Right lobe of liver (tissue), 6 donors: Measurements from ENCODE around the gene CNBP. TPM values are rescaled to one million over a fixed set of nuclear protein-coding genes. Genes with fewer than 3 reads are reported as not detected.
"Not testable (repeated sequence)": the region's sequence is repeated elsewhere in the genome, so short reads cannot be mapped to it uniquely, and the experiment has no call there.

Source experiments
- ATAC-seq, 4 donors: fragments of 200-7000 bp; cut with Tn5 transposase; one replicate each; pipeline ENCODE4 v1.9.1; 2020; ENCODE audit warnings: mild to moderate bottlenecking in 4 of 4, moderate library complexity in 4 of 4
- DNase-seq, 3 donors: peaks; one replicate each; pipeline ENCODE4 v3.0.0-alpha.2; 2020
- H3K27ac ChIP-seq, 3 donors: fragments of 200-600 bp; one replicate each; pipeline ENCODE4 v1.8.0; 2022
- H3K27me3 ChIP-seq, 2 donors: fragments of 200-600 bp; one replicate each; pipeline ENCODE4 v1.8.0; 2022
- H3K36me3 ChIP-seq, 4 donors: fragments of 200-600 bp; sonication (generic) in 1 of 4; one replicate each; pipeline versions ENCODE4 v1.5.1 to v1.8.0; 2017 to 2022; ENCODE audit warnings: control low read depth in 1 of 4
- H3K4me1 ChIP-seq, 4 donors: fragments of 200-600 bp; sonication (generic) in 1 of 4; one replicate each; pipeline versions ENCODE4 v1.5.1 to v1.8.0; 2017 to 2022; ENCODE audit warnings: control low read depth in 1 of 4
- H3K4me3 ChIP-seq, 3 donors: fragments of 200-600 bp; one replicate each; pipeline ENCODE4 v1.8.0; 2022
- H3K9me3 ChIP-seq, 4 donors: fragments of 200-600 bp; sonication (generic) in 1 of 4; one replicate each; pipeline versions ENCODE4 v1.5.1 to v1.8.0; 2017 to 2022; ENCODE audit warnings: control low read depth in 1 of 4
- CTCF ChIP-seq, 4 donors: fragments of 200-600 bp in 3 of 4; fragments of 450-650 bp in 1 of 4; IDR thresholded peaks; one replicate each; pipeline versions ENCODE4 v1.5.1 to v1.8.0; 2016 to 2022; ENCODE audit warnings: antibody characterized with exemption in 4 of 4, mild to moderate bottlenecking in 2 of 4
- POLR2A ChIP-seq: fragments of 450-650 bp; IDR thresholded peaks from one replicate; pipeline ENCODE4 v1.6.1; 2017; ENCODE audit warnings: antibody characterized with exemption, mild to moderate bottlenecking
- WGBS: methylation state at CpG from one replicate; pipeline ENCODE4 v1.1.6; 2018; ENCODE audit warnings: low coverage, low lambda C conversion rate; ENCODE audit not compliant: insufficient coverage; ENCODE audit errors: missing lambda C conversion rate; 5-methylcytosine and 5-hydroxymethylcytosine counted together
- intact Hi-C, 2 donors: fragments of 100-400 bp; cut with DNase I; formaldehyde crosslinking; loops; one replicate each; pipeline versions ENCODE4 v1.11.2 to v1.14.1; 2022
- total RNA-seq, 6 experiments: library from RNA; depleted of rRNA in 2 of 6; stranded (reverse); fragments of >200 nt in 2 of 6; fragmentation: NEBNext Ultra II Directional in 3 of 6; extraction: Animal tissue kit (Norgen Biotek cat#: 25700) in 3 of 6; gene quantifications; one replicate each; pipeline versions ENCODE4 v1.1.0 to v1.2.4, GENCODE V29; 2016 to 2023
- donor health status: DM: no; HTN: yes; CAD: no.
- donor health status: DM: no; HTN: no; CAD: no.
- donor health status: DM: no; HTN: no; CAD: no.
- donor health status: DM: no; HTN: yes; CAD: no.
- donor health status: DM: no; HTN: yes; CAD: no.

CNBP gene
- total RNA-seq, 6 experiments from 2014 or later = 164 to 222 (median 215) TPM

- ATAC-seq (no peak), DNase-seq (no peak)
- peaks cover 0 to 28% (median 15%) of the 10 kb centered on the region in 4 donors for H3K36me3 ChIP-seq
- intact Hi-C loops = no loop called here
- H3K9me3 ChIP-seq = no peaks in the 10 kb centered on the region
- no peaks in the 10 kb centered on the region for H3K27me3 ChIP-seq
- WGBS = 69% methylated on average over 1 of the region's 1 CpG
- H3K4me3 ChIP-seq = no peak overlapping the region
- H3K4me1 ChIP-seq = peaks cover 0 to 85% (median 43%) of the 10 kb centered on the region in 4 donors
- TF ChIP-seq POLR2A (no peak), CTCF (IDR thresholded peaks at IDR 0.05) (no peak)
- H3K27ac ChIP-seq = no peak overlapping the region
Measured at GRCh38 chr3:129176051-129176450, 7.6 kb downstream of the CNBP start.

- ATAC-seq (peak; percentile 44 to 74 (median 71)), DNase-seq (no peak)
- intact Hi-C loops = no loop called here
- TF ChIP-seq CTCF (IDR thresholded peaks at IDR 0.05) = no peak
- TF ChIP-seq POLR2A = no peak
- peaks cover 0 to 72% (median 35%) of the 10 kb centered on the region in 4 donors for H3K4me1 ChIP-seq
- peak overlapping the region in 2 of 3 donors; percentile 17 to 32 for H3K27ac ChIP-seq
- WGBS = 10% methylated on average over 4 of the region's 4 CpGs
- no peaks in the 10 kb centered on the region for H3K27me3 ChIP-seq
- H3K36me3 ChIP-seq = peaks cover 11 to 43% (median 30%) of the 10 kb centered on the region in 4 donors
- H3K9me3 ChIP-seq = no peaks in the 10 kb centered on the region
- H3K4me3 ChIP-seq = no peak overlapping the region
Measured at GRCh38 chr3:129173725-129174124, 10.0 kb downstream of the CNBP start.

DNA sequence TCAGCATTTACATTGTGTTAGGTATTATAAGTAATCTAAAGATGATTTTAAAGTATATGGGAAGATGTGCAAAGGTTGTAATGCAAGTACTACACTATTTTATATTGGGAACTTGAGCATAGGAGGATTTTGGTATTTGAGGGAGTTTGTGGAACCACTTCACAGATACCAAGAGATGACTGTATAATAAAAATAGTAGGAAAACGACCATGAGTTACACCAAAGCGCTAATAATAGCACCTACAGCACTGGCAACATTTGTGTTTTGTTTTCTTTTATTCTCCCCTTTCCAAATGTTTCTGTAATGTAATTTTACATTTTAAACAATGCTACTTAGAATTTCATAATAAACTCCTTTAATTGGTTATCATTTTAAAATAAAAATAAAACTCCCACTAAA is 10.5 kb downstream of the CNBP start:
- no peaks in the 10 kb centered on the region for H3K9me3 ChIP-seq
- H3K4me3 ChIP-seq = no peak overlapping the region
- 52% methylated on average over 2 of the region's 2 CpGs for WGBS
- intact Hi-C loops = no loop called here
- H3K4me1 ChIP-seq = peaks cover 0 to 67% (median 32%) of the 10 kb centered on the region in 4 donors
- H3K36me3 ChIP-seq = peaks cover 11 to 38% (median 28%) of the 10 kb centered on the region in 4 donors
- ATAC-seq (no peak), DNase-seq (no peak)
- TF ChIP-seq CTCF (IDR thresholded peaks at IDR 0.05) (no peak), POLR2A (no peak)
- H3K27ac ChIP-seq = peak overlapping the region in 1 of 3 donors; percentile 17
- H3K27me3 ChIP-seq = no peaks in the 10 kb centered on the region

GRCh38 chr3:129166579-129167332 is 16.9 kb downstream of the CNBP start:
- no peaks in the 10 kb centered on the region for H3K27me3 ChIP-seq
- peaks cover 0 to 14% (median 4%) of the 10 kb centered on the region in 4 donors for H3K4me1 ChIP-seq
- H3K9me3 ChIP-seq = no peaks in the 10 kb centered on the region
- TF ChIP-seq POLR2A (no peak), CTCF (IDR thresholded peaks at IDR 0.05) (no peak)
- peak in 1 of 3 donors; percentile 21 for DNase-seq
- intact Hi-C loops = loop anchor here in 1 of 2 donors (5.0 kb wide), 1 partner anchor 86 kb away; no protein-coding TSS in a partner anchor
- peaks cover 11 to 54% (median 40%) of the 10 kb centered on the region in 4 donors for H3K36me3 ChIP-seq
- H3K4me3 ChIP-seq = no peak overlapping the region
- no peak overlapping the region for H3K27ac ChIP-seq
- 84% methylated on average over 15 of the region's 15 CpGs for WGBS
- ATAC-seq = no peak

DNA sequence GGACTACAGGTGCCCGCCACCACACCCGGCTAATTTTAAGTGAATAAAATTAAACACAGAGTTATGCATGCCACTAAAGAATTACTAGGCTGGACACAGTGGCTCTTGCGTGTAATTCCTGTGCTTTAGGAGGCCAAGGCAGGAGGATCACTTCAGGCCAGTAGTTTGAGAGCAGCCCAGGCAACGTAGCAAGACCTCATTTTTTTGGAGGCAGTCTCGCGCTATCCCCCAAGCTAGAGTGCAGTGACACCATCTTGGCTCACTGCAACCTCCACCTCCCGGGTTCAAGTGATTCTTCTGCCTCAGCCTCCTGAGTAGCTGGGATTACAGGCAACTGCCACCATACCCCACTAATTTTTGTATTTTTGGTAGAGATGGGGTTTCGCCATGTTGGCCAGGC is 18.1 kb downstream of the CNBP start:
- not testable (repeated sequence) for ATAC-seq, H3K9me3 ChIP-seq, DNase-seq, H3K27me3 ChIP-seq, H3K27ac ChIP-seq, H3K4me3 ChIP-seq
- peaks cover 11 to 43% (median 31%) of the 10 kb centered on the region in 4 donors for H3K36me3 ChIP-seq
- intact Hi-C loops = loop anchor here in 1 of 2 donors (5.0 kb wide), 1 partner anchor 87 kb away; no protein-coding TSS in a partner anchor
- peaks cover 0 to 14% (median 0%) of the 10 kb centered on the region in 4 donors for H3K4me1 ChIP-seq
- WGBS = 100% methylated on average over 2 of the region's 8 CpGs
